ENCODE measurements around the gene KDSR. TPM values are rescaled to one million over a fixed set of nuclear protein-coding genes. Genes with fewer than 3 reads are reported as not detected.

The KDSR gene
- total RNA-seq, 1 experiment from 2014 or later = 26.8 TPM

- H3K27me3 ChIP-seq (replicated peaks; ENCODE audit: control insufficient read depth, insufficient read depth, low read length) = no peaks in the 10 kb centered on the region
Measured at GRCh38 chr18:63302220-63302619, 64.8 kb downstream of the KDSR start.

GRCh38 chr18:63301434-63301833 lies 65.6 kb downstream of the KDSR start:
- no peaks in the 10 kb centered on the region for H3K27me3 Mint-ChIP-seq (ENCODE audit: insufficient read depth, unreplicated experiment)
- no peak overlapping the region for H3K4me3 ChIP-seq (ENCODE audit: low read depth, low read length)
- H3K4me3 Mint-ChIP-seq (ENCODE audit: unreplicated experiment) = no peak overlapping the region
- H3K9me3 ChIP-seq = no peaks in the 10 kb centered on the region
- BruUV-seq (replicated peaks) = no TSS peak
- intact Hi-C loops (cut with micrococcal nuclease; ENCODE audit: unreplicated experiment) = no loop called here
- H3K36me3 Mint-ChIP-seq (ENCODE audit: insufficient read depth, unreplicated experiment) = no peaks in the 10 kb centered on the region
- no peaks in the 10 kb centered on the region for H3K9me3 Mint-ChIP-seq (ENCODE audit: unreplicated experiment)
- no peak for DNase-seq
- no peaks in the 10 kb centered on the region for H3K4me1 Mint-ChIP-seq (ENCODE audit: low read depth, unreplicated experiment)
- CTCF ChIA-PET = no interaction called here
- no peaks in the 10 kb centered on the region for H3K27me3 ChIP-seq (replicated peaks; ENCODE audit: control insufficient read depth, insufficient read depth, low read length)
- H3K36me3 ChIP-seq (ENCODE audit: control insufficient read depth, insufficient read depth, low read length) = no peaks in the 10 kb centered on the region
- no peak for TF ChIP-seq CTCF (IDR thresholded peaks at IDR 0.05; ENCODE audit: insufficient read depth in 1 of 2, low read depth in 1 of 2, low read length in 1 of 2, severe bottlenecking in 1 of 2, unreplicated experiment in 1 of 2)
- no peak overlapping the region for H3K27ac Mint-ChIP-seq (ENCODE audit: unreplicated experiment)
- no peaks in the 10 kb centered on the region for H3K4me1 ChIP-seq
- POLR2A ChIA-PET = no interaction called here

More at GRCh38 chr18:63302220-63302619, 64.8 kb downstream of the KDSR start:
- intact Hi-C loops (cut with micrococcal nuclease; ENCODE audit: unreplicated experiment) = no loop called here
- no peaks in the 10 kb centered on the region for H3K4me1 ChIP-seq
- H3K4me1 Mint-ChIP-seq (ENCODE audit: low read depth, unreplicated experiment) = no peaks in the 10 kb centered on the region
- H3K27ac Mint-ChIP-seq (ENCODE audit: unreplicated experiment) = no peak overlapping the region
- H3K27me3 Mint-ChIP-seq (ENCODE audit: insufficient read depth, unreplicated experiment) = no peaks in the 10 kb centered on the region
- no peaks in the 10 kb centered on the region for H3K9me3 Mint-ChIP-seq (ENCODE audit: unreplicated experiment)
- H3K4me3 Mint-ChIP-seq (ENCODE audit: unreplicated experiment) = no peak overlapping the region
- H3K9me3 ChIP-seq = no peaks in the 10 kb centered on the region
- POLR2A ChIA-PET = no interaction called here
- DNase-seq = no peak
- CTCF ChIA-PET = no interaction called here
- no peaks in the 10 kb centered on the region for H3K36me3 Mint-ChIP-seq (ENCODE audit: insufficient read depth, unreplicated experiment)
- no peak overlapping the region for H3K4me3 ChIP-seq (ENCODE audit: low read depth, low read length)
- no peak for TF ChIP-seq CTCF (IDR thresholded peaks at IDR 0.05; ENCODE audit: insufficient read depth in 1 of 2, low read depth in 1 of 2, low read length in 1 of 2, severe bottlenecking in 1 of 2, unreplicated experiment in 1 of 2)
- no TSS peak for BruUV-seq (replicated peaks)
- no peaks in the 10 kb centered on the region for H3K36me3 ChIP-seq (ENCODE audit: control insufficient read depth, insufficient read depth, low read length)

GRCh38 chr18:63299837-63300745 lies 66.9 kb downstream of the KDSR start:
- no TSS peak for BruUV-seq (replicated peaks)
- no peaks in the 10 kb centered on the region for H3K4me1 Mint-ChIP-seq (ENCODE audit: low read depth, unreplicated experiment)
- TF ChIP-seq CTCF (IDR thresholded peaks at IDR 0.05; ENCODE audit: insufficient read depth in 1 of 2, low read depth in 1 of 2, low read length in 1 of 2, severe bottlenecking in 1 of 2, unreplicated experiment in 1 of 2) = no peak
- H3K9me3 ChIP-seq = no peaks in the 10 kb centered on the region
- no peaks in the 10 kb centered on the region for H3K9me3 Mint-ChIP-seq (ENCODE audit: unreplicated experiment)
- H3K4me1 ChIP-seq = no peaks in the 10 kb centered on the region
- intact Hi-C loops (cut with micrococcal nuclease; ENCODE audit: unreplicated experiment) = no loop called here
- no peak overlapping the region for H3K4me3 Mint-ChIP-seq (ENCODE audit: unreplicated experiment)
- no peak overlapping the region for H3K27ac Mint-ChIP-seq (ENCODE audit: unreplicated experiment)
- no peaks in the 10 kb centered on the region for H3K36me3 ChIP-seq (ENCODE audit: control insufficient read depth, insufficient read depth, low read length)
- no peaks in the 10 kb centered on the region for H3K27me3 ChIP-seq (replicated peaks; ENCODE audit: control insufficient read depth, insufficient read depth, low read length)
- ChIA-PET POLR2A (no interaction called here), CTCF (no interaction called here)
- H3K4me3 ChIP-seq (ENCODE audit: low read depth, low read length) = no peak overlapping the region
- H3K27me3 Mint-ChIP-seq (ENCODE audit: insufficient read depth, unreplicated experiment) = no peaks in the 10 kb centered on the region
- no peak for DNase-seq
- H3K36me3 Mint-ChIP-seq (ENCODE audit: insufficient read depth, unreplicated experiment) = no peaks in the 10 kb centered on the region
